K562 (cell line): ENCODE results near the gene PCK1. TPM values are rescaled to one million over a fixed set of nuclear protein-coding genes. Genes with fewer than 3 reads are reported as not detected.

Source experiments
- CCNT2 ChIP-seq: IDR thresholded peaks from 2 replicates; pipeline ENCODE4 v1.6.1; 2011; ENCODE audit warnings: borderline replicate concordance, low read depth, mild to moderate bottlenecking, moderate library complexity, mixed read lengths, low read length; ENCODE audit not compliant: insufficient read length; ENCODE audit errors: extremely low read depth
- CTCF ChIP-seq, 3 experiments: IDR thresholded peaks in 2 of 3; conservative IDR thresholded peaks in 1 of 3; 2 replicates each; pipeline ENCODE4 v1.5.1; 2011 to 2012; ENCODE audit warnings: low read length in 3 of 3, mild to moderate bottlenecking in 3 of 3, control low read depth in 2 of 3, improper control_type of control experiment in 1 of 3, inconsistent platforms in 1 of 3, low read depth in 1 of 3, mixed read lengths in 1 of 3, moderate library complexity in 1 of 3; ENCODE audit not compliant: insufficient read depth in 2 of 3
- NELFE ChIP-seq: IDR thresholded peaks from 2 replicates; pipeline ENCODE4 v1.6.1; 2011; ENCODE audit warnings: mild to moderate bottlenecking; ENCODE audit not compliant: insufficient read depth, insufficient read length
- NKRF ChIP-seq: fragments of 450-650 bp; IDR thresholded peaks from 2 replicates; pipeline ENCODE4 v1.6.1; 2016; ENCODE audit warnings: borderline replicate concordance
- PRDM10 ChIP-seq: fragments of 450-650 bp; IDR thresholded peaks from 2 replicates; pipeline ENCODE4 v1.6.1; 2018; ENCODE audit not compliant: partially characterized antibody
- RAD51 ChIP-seq: fragments of 450-650 bp; IDR thresholded peaks from 2 replicates; pipeline ENCODE4 v1.7.1; 2016; ENCODE audit warnings: low read depth, mild to moderate bottlenecking, borderline replicate concordance
- SPI1 ChIP-seq: IDR thresholded peaks from 2 replicates; pipeline ENCODE4 v1.6.1; 2011; ENCODE audit warnings: low read depth, low read length, control low read depth, borderline replicate concordance
- ZNF75A ChIP-seq: fragments of 450-650 bp; formaldehyde crosslinking; IDR thresholded peaks from 2 replicates; pipeline ENCODE4 v1.4.0; 2020; ENCODE audit warnings: mild to moderate bottlenecking
- ZNF778 ChIP-seq: fragments of 450-650 bp; formaldehyde crosslinking; IDR thresholded peaks from 2 replicates; pipeline ENCODE4 v1.4.0; 2020; ENCODE audit warnings: mild to moderate bottlenecking, moderate library complexity
- polyA plus RNA-seq, 8 experiments: library from polyadenylated mRNA; depleted of rRNA in 4 of 8; stranded (reverse) in 5 of 8; unstranded in 3 of 8; fragments of >200 nt; fragmentation: Nextera tagmentation in 2 of 8; fragmentation: Illumina TruSeq in 1 of 8; extraction: Ambion mirVana in 2 of 8; extraction: Trizol in 1 of 8; gene quantifications; 2 replicates each; pipeline versions ENCODE4 v1.2.1 to v1.2.3, GENCODE V29; 2011 to 2014; ENCODE audit warnings: inconsistent platforms in 1 of 8, missing spikeins in 1 of 8
- total RNA-seq, 7 experiments: library from RNA; depleted of rRNA in 6 of 7; stranded (reverse); fragments of >200 nt in 6 of 7; fragmentation: Illumina TruSeq in 2 of 7; extraction: Trizol in 2 of 7; gene quantifications; 2 replicates each; pipeline versions ENCODE4 v1.2.1 to v1.2.3, GENCODE V29; 2011 to 2021; ENCODE audit warnings: low replicate concordance in 1 of 7

The PCK1 gene
- total and polyA plus RNA-seq, 9 of the 15 experiments (the other 6 are each of a cell fraction or from before 2014, with no cell fraction given): 0.05 to 0.73 (median 0.15) TPM

- TF ChIP-seq PRDM10 (no peak), ZNF75A (CRISPR knock-in tag) (no peak), SPI1 (peak; percentile 69; the same call in 1 of the 2 replicates), NELFE (no peak), ZNF778 (CRISPR knock-in tag) (no peak), NKRF (no peak), RAD51 (peak; percentile 51; the same call in 1 of the 2 replicates), CCNT2 (no peak), CTCF (IDR thresholded peaks at IDR 0.05 in 2 of 3, conservative IDR thresholded peaks at IDR 0.05 in 1 of 3; ENCODE audit: insufficient read depth in 2 of 3, low read depth in 1 of 3, low read length in 3 of 3) (peak; percentile 11 to 26 (median 16); a peak in 3 of 6 replicates)
These were observed 20.5 kb downstream of the PCK1 start (continued) for GRCh38 chr20:57581202-57582028.
